HL-60 (cell line): Measurements from ENCODE around the gene ZEB1.

Experiments
- DNase-seq, 2 experiments: peaks; one replicate each; pipeline ENCODE4 v3.0.0-alpha.2; 2010 to 2020; ENCODE audit warnings: low read depth in 1 of 2, low spot score in 1 of 2
- H3K27ac ChIP-seq: fragments of 250-450 bp; sonication (Bioruptor Pico); replicated peaks from 2 replicates; pipeline ENCODE4 v1.5.1; 2020; ENCODE audit warnings: mild to moderate bottlenecking, moderate library complexity
- H3K27me3 ChIP-seq: fragments of 250-450 bp; sonication (Bioruptor Pico); 2 replicates; pipeline ENCODE4 v1.5.1; 2021; ENCODE audit warnings: mild to moderate bottlenecking, moderate library complexity; ENCODE audit not compliant: insufficient read depth, poor library complexity, severe bottlenecking
- H3K4me3 ChIP-seq: replicated peaks from 2 replicates; pipeline ENCODE4 v1.5.1; 2011; ENCODE audit warnings: mild to moderate bottlenecking, control low read depth, low read length; ENCODE audit not compliant: insufficient read depth
- GABPA ChIP-seq: IDR thresholded peaks from 2 replicates; pipeline ENCODE4 v1.6.1; 2012; ENCODE audit warnings: low read depth
- POLR2AphosphoS5 ChIP-seq: IDR thresholded peaks from 2 replicates; pipeline ENCODE4 v1.6.1; 2012; ENCODE audit warnings: low read depth
- SPI1 ChIP-seq: IDR thresholded peaks from 2 replicates; pipeline ENCODE4 v1.6.1; 2012; ENCODE audit warnings: low read depth, mild to moderate bottlenecking, borderline replicate concordance
- TF ChIP-seq, protein P1 (sequence below): IDR thresholded peaks from one replicate; pipeline ENCODE4 v1.5.1; 2011; ENCODE audit warnings: low read length, control low read depth, inconsistent platforms; ENCODE audit not compliant: insufficient read depth
- TF ChIP-seq, protein P2 (sequence below): IDR thresholded peaks from 2 replicates; pipeline ENCODE4 v1.6.1; 2012; ENCODE audit warnings: low read depth; ENCODE audit not compliant: insufficient replicate concordance

Gene ZEB1

GRCh38 chr10:31528831-31529230, 209.8 kb downstream of the ZEB1 start:
- TF ChIP-seq, protein P1, sequence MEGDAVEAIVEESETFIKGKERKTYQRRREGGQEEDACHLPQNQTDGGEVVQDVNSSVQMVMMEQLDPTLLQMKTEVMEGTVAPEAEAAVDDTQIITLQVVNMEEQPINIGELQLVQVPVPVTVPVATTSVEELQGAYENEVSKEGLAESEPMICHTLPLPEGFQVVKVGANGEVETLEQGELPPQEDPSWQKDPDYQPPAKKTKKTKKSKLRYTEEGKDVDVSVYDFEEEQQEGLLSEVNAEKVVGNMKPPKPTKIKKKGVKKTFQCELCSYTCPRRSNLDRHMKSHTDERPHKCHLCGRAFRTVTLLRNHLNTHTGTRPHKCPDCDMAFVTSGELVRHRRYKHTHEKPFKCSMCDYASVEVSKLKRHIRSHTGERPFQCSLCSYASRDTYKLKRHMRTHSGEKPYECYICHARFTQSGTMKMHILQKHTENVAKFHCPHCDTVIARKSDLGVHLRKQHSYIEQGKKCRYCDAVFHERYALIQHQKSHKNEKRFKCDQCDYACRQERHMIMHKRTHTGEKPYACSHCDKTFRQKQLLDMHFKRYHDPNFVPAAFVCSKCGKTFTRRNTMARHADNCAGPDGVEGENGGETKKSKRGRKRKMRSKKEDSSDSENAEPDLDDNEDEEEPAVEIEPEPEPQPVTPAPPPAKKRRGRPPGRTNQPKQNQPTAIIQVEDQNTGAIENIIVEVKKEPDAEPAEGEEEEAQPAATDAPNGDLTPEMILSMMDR: no peak
- TF ChIP-seq, protein P2, sequence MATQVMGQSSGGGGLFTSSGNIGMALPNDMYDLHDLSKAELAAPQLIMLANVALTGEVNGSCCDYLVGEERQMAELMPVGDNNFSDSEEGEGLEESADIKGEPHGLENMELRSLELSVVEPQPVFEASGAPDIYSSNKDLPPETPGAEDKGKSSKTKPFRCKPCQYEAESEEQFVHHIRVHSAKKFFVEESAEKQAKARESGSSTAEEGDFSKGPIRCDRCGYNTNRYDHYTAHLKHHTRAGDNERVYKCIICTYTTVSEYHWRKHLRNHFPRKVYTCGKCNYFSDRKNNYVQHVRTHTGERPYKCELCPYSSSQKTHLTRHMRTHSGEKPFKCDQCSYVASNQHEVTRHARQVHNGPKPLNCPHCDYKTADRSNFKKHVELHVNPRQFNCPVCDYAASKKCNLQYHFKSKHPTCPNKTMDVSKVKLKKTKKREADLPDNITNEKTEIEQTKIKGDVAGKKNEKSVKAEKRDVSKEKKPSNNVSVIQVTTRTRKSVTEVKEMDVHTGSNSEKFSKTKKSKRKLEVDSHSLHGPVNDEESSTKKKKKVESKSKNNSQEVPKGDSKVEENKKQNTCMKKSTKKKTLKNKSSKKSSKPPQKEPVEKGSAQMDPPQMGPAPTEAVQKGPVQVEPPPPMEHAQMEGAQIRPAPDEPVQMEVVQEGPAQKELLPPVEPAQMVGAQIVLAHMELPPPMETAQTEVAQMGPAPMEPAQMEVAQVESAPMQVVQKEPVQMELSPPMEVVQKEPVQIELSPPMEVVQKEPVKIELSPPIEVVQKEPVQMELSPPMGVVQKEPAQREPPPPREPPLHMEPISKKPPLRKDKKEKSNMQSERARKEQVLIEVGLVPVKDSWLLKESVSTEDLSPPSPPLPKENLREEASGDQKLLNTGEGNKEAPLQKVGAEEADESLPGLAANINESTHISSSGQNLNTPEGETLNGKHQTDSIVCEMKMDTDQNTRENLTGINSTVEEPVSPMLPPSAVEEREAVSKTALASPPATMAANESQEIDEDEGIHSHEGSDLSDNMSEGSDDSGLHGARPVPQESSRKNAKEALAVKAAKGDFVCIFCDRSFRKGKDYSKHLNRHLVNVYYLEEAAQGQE: no peak
- TF ChIP-seq SPI1: no peak
- no peak for TF ChIP-seq POLR2AphosphoS5
- TF ChIP-seq GABPA: no peak
- Histone ChIP-seq H3K27me3 (no peaks in the 10 kb centered on the region), H3K27ac (no peak overlapping the region), H3K4me3 (no peak overlapping the region)
- no peak for DNase-seq

GRCh38 chr10:31536302-31536701, 217.3 kb downstream of the ZEB1 start:
- no peak overlapping the region for H3K27ac ChIP-seq
- no peak for TF ChIP-seq POLR2AphosphoS5
- TF ChIP-seq, protein P1: no peak
- no peak for TF ChIP-seq GABPA
- TF ChIP-seq SPI1: no peak
- TF ChIP-seq, protein P2: no peak
- no peak overlapping the region for H3K4me3 ChIP-seq
- H3K27me3 ChIP-seq: no peaks in the 10 kb centered on the region
- DNase-seq: no peak

DNA sequence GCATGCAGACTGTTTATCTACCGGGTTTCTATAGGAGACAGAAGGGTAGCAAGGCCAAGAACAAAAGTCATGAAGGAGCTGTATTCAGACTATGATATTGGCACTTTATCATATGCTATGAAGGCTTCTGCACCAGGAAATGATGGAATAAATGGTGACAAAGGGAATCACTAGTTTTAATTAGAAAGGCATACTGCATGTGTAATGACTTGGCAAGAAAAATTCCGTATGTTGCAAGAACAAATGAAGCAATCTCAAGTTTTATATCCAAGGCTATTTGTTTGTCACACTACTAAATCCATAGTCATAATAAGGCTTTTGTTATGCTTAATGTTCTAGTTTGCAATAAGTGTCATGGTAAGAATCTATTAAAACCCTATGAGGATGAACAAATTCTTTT, 230.9 kb downstream of the ZEB1 start:
- Histone ChIP-seq H3K27ac (no peak overlapping the region), H3K4me3 (no peak overlapping the region), H3K27me3 (no peaks in the 10 kb centered on the region)
- TF ChIP-seq SPI1 (no peak), GABPA (no peak), POLR2AphosphoS5 (no peak)
- TF ChIP-seq, protein P1: no peak
- TF ChIP-seq, protein P2: no peak
- no peak for DNase-seq
